ENCODE data around the gene GHRH.

The GHRH gene

GRCh38 chr20:37236462-37236861 lies 25.2 kb downstream of the GHRH start:
- DNase-seq, result no peak

GRCh38 chr20:37235065-37235464 lies 26.5 kb downstream of the GHRH start:
- DNase-seq, result no peak

GRCh38 chr20:37234254-37234581 lies 27.4 kb downstream of the GHRH start:
- no peak for DNase-seq

GRCh38 chr20:37233548-37234253 lies 27.9 kb downstream of the GHRH start:
- no peak for DNase-seq

GRCh38 chr20:37231947-37232630 lies 29.5 kb downstream of the GHRH start:
- no peak for DNase-seq

- no peak for DNase-seq
Observed at GRCh38 chr20:37230200-37230599, 31.4 kb downstream of the GHRH start.

GRCh38 chr20:37229357-37229756 lies 32.3 kb downstream of the GHRH start:
- DNase-seq, result no peak

- DNase-seq, result no peak
Observed at GRCh38 chr20:37228656-37229055, 33.0 kb downstream of the GHRH start.

GRCh38 chr20:37228082-37228481 lies 33.5 kb downstream of the GHRH start:
- DNase-seq, result no peak

- DNase-seq, result no peak
Observed at GRCh38 chr20:37226889-37227288, 34.7 kb downstream of the GHRH start.

- no peak for DNase-seq
Observed at GRCh38 chr20:37225146-37225545, 36.5 kb downstream of the GHRH start.

- no peak for DNase-seq
Observed at GRCh38 chr20:37223053-37223452, 38.6 kb downstream of the GHRH start.

GRCh38 chr20:37222086-37222485 lies 39.5 kb downstream of the GHRH start:
- no peak for DNase-seq

- DNase-seq, result no peak
Observed at GRCh38 chr20:37220731-37221130, 40.9 kb downstream of the GHRH start.

GRCh38 chr20:37219751-37220668 lies 41.6 kb downstream of the GHRH start:
- DNase-seq, result no peak

GRCh38 chr20:37218976-37219375 lies 42.6 kb downstream of the GHRH start:
- no peak for DNase-seq

- DNase-seq, result no peak
Observed at GRCh38 chr20:37218441-37218840, 43.2 kb downstream of the GHRH start.

GRCh38 chr20:37209661-37210314 lies 51.8 kb downstream of the GHRH start:
- DNase-seq, result no peak

GRCh38 chr20:37209193-37209592 lies 52.4 kb downstream of the GHRH start:
- no peak for DNase-seq

GRCh38 chr20:37207171-37207570 lies 54.4 kb downstream of the GHRH start:
- no peak for DNase-seq

- no peak for DNase-seq
Observed at GRCh38 chr20:37205794-37206193, 55.8 kb downstream of the GHRH start.

GRCh38 chr20:37205130-37205529 lies 56.5 kb downstream of the GHRH start:
- DNase-seq, result no peak

- DNase-seq, result no peak
Observed at GRCh38 chr20:37204056-37204455, 57.6 kb downstream of the GHRH start.
